EH (cell line): ENCODE results near the gene CEP57.
"Not testable (repeated sequence)": the region's sequence is repeated elsewhere in the genome, so short reads cannot be mapped to it uniquely, and the experiment has no call there.

Experiments used
- DNase-seq: peaks from one replicate; pipeline ENCODE4 v3.0.0-alpha.2; 2015; ENCODE audit warnings: low read depth

CEP57 gene

DNA sequence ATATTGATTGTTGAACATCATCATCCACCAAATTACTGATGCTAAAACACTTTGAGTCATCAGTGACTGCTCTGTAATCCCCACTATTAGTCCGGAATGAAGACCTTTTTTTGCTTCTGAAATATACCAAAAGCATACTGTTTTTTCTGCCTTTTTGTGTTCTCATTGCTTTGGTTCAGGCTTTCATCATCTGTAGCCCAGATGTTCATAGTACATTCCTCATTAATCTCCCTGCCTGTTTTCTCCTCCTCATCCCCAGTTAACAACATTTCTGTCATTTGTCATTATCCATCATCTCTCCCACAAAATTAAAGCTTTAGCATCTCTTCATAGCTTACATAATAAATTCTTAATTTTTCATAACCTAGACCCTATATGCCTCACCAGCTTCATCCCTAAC is 9.2 kb downstream of the CEP57 start:
- DNase-seq = no peak

DNA sequence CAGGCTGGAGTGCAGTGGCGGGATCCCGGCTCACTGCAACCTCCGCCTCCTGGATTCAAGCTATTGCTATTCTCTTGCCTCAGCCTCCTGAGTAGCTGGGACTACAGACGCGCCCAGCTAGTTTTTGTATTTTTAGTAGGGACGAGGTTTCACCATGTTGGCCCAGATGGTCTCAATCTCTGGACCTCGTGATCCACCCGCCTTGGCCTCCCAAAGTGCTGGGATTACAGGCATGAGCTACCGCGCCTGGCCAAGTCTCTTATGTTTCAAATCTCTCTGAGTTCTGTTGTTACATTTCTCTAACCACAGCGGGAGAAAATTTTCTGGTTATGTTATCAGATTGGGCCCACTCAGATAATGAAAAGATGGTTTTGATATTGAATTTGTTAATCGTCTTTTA is 10.1 kb downstream of the CEP57 start:
- DNase-seq = no peak

DNA sequence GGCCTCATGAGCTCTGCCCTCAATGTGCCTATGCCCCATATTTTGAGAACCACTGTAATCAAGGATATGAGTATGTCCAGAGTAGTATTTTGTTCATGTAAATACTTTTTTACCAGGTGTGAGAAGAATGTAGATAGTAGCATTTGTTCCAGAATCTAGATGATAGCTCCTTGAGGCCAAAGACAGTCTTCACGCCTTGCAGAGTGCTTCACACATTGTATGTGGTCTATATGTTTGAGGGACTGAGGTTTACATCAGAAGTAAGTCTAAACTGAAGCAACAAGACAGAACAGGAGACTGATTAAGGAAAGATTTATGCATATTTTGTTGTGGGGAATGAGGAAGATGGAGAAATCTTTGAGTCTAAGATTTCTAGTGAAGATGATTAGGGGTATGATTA is 12.5 kb downstream of the CEP57 start:
- DNase-seq = no peak

DNA sequence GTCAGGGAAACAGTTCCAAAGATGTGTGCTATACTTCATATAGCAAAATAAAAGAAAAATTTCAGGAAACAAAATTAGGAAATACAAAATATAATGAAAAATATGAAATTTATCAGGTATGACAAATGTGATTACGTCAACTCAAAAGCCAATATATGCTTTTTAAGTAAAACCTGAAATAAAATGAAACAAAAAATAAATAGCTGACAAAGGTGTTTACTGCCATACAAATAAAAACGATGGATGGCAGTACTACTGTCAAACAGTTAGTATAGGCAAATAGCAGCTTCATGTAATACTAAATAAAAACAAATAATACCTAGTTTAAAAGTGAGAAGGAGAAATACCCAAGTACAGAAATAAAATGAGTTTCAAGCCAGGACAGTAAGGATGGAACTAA is 13.7 kb downstream of the CEP57 start:
- no peak for DNase-seq

DNA sequence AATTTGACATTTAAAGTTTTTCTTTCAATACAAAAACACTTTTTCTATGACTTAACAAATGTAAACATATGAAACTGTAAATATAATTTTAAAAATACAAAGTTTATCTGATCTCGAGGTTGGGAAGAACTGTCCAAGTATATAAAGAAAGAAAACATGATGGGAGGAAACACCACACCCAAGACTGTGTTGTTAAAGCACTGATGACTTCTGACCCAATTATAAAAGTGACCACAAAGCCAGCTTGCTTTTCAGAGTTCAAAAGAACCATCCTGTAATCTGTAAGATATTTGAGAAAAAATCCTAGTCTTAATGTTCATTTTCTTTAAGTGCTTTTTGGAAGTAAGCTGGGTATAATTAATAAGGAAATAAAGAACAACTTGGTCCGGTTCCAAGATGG is 15.6 kb downstream of the CEP57 start:
- DNase-seq = no peak

DNA sequence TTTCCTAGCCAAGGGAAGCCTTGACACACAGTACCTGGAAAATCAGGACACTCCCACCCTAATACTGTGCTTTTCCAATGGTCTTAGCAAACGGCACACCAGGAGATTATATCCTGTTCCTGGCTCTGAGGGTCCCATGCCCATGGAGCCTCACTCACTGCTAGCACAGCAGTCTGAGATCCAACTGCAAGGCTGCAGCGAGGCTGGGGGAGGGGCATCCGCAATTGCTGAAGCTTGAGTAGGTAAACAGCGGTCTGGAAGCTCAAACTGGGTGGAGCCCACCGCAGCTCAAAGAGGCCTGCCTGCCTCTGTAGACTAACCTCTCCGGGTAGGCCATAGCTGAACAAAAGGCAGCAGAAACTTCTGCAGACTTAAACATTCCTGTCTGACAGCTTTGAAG is 16.2 kb downstream of the CEP57 start:
- DNase-seq = not testable (repeated sequence)

DNA sequence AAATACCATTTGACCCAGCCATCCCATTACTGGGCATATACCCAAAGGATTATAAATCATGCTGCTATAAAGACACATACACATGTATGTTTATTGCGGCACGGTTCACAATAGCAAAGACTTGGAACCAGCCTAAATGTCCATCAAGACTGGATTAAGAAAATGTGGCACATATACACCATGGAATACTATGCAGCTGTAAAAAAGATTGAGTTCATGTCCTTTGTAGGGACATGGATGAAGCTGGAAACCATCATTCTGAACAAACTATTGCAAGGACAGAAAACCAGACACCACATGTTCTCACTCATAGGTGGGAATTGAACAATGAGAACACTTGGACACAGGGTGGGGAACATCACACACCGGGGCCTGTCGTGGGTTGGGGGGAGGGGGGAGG is 20.8 kb downstream of the CEP57 start:
- DNase-seq = not testable (repeated sequence)

DNA sequence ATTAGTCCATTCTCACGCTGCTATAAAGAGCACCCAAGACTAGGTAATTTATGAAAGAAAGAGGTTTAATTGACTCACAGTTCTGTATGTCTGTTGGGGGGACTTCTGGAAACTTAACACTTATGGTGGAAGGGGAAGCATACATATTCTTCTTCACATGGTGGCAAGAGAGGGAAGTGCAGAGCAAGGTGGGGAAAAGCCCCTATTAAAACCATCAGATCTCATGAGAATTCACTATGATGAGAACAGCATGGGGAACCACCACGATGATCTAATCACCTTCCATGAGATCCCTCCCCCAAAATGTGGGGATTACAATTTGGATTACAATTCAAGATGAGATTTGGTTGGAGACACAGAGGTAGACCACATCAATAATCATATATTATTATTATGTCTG is 25.7 kb downstream of the CEP57 start:
- DNase-seq = no peak

DNA sequence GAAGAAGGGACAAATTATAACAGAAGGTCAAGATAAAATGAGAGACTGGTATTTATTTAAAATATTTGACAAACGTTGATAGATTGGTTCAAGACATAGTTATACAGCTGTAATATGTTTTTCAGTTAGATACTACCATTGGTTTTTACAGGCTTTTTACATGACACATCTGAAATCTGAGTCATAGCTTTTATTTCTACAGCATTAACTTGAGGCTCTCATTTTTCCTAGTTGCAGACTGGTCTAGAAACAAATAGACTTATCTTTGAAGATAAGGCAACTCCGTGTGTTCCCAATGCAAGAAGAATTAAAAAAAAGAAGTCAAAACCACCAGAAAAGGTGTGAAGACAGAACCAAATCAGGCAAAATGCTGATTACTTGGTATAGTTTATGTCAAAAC is 31.3 kb downstream of the CEP57 start:
- DNase-seq = peak; percentile 61

DNA sequence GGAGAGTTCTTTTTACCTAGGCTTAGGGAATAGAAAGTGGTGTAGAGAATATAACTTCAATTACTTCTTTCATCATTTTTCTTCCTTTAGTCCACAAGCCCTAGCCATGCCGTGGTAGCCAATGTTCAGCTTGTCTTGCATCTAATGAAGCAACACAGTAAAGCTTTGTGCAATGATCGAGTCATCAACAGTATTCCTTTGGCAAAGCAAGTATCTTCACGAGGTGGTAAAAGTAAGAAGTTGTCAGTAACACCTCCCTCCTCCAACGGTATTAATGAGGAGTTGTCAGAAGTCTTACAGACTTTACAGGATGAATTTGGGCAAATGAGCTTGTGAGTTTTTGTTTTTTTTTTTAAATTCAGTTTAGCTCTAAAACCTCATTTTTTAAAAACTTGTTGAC is 37.4 kb downstream of the CEP57 start:
- DNase-seq = peak; percentile 14

DNA sequence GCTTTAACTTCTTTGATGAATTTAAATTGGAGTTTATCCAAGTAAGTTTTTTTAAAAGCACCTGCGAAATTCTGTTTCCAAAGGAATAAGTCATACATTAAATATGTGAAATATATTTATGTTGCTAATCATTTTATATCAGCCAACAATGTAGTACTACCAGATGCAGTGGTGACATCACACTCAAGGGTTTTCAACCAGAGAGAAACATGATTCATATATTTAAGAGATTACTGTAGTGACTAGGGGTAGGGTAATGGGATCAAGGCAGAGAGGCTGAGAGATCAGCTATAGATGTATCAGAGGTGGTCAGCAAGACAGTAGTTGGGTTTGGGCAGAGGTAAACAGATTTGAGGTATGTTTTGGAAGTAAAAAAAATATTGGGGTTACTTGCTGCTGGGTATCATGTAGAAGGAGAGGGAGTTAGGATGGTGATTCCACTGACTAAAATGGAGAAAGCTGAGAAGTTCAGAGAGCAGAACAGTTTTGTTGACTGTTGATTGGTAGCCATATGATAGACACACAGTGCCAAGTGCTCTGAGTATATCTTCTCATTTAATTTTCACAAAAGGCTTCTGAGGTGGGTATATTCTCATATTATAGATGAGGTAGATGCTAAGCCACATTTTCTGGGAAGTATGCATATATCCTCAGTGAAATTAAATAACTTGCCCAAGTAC is 39.4 kb downstream of the CEP57 start:
- peak; percentile 19 for DNase-seq

DNA sequence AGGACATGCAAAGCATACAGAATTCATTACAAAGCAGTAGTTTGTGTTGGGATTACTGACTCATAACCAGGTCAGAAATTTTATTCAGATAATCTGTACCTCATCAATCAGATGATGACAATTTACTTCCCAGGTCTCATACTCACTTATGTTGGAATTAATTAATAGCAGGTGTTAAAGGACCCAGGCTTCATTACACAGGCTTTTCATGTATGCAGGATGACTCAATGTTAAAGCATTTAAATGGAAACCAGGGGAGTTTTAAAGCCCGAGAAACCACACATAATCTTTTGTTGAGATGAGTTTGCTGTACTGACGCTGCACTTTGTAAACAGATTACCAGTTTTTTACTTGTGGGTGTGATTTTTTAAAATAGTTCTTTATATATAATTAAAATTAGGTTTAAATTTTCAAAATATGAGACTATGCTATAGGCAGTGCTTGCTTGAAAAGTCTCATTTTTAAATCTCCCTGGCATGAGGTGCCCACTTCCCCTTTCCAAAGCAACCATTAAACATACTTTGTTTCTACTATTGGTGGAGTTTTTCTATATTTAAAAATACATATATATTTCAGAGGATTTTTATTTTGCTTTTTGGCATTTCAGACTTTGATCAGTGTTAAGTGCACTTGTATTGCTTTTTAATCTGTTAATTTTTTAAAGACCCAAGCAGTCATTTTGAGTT is 41.0 kb downstream of the CEP57 start:
- DNase-seq = peak; percentile 88

DNA sequence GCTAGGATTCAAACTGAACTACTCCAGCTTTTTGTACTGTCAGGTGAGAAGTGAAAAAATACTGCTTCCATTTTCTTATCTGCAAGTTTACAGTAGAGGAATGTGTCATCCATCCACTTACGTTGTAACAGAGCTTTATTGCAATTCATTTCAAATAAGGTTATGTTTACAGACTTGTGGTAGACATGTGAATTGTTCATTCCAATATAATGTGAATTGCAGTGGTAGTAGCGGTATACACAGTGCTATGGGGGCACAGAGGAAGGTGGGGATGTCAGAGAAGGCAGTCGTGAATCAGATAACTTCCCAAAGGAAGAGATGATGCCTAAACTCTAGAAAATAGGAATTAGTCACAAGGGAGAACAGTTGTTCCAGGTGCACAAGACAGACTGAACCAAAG is 42.5 kb downstream of the CEP57 start:
- peak; percentile 52 for DNase-seq

DNA sequence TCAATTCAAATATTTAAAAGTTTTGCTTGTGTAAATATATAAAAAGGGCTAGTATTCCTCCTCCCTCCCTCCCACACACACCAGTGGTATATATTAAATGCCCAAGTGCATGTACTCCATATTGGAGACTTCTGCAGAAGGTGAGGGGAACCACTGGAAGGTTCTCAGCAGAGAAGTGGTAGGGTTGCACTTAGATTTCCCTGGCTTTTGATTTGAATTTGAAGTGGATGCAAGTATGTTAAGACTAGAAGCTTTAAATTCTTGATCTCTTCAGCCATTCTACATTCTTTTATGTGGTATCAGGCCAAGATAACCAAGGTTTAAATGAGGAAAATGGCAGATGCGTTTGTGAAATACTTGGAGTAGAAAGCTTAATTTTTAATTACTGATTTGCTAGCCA is 43.1 kb downstream of the CEP57 start:
- no peak for DNase-seq

DNA sequence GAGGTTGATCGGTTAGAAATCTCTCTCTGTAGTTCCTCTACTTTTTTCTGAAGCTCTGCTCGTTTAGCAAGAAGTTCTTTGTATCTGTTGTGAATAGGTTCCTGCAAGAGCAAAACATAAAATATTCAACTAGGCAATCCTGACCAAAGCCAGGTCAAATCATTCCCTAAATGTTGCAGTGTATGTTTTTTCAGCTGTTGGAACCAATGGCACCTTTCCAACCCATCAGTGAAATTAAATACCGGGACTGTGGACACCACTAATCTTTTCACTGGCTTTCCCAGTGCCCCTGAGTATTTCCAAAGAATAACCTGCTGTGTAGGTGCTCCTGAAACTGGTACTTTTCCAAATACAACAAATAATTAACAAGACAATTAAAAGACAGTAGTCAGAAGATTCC is 45.1 kb downstream of the CEP57 start:
- no peak for DNase-seq

DNA sequence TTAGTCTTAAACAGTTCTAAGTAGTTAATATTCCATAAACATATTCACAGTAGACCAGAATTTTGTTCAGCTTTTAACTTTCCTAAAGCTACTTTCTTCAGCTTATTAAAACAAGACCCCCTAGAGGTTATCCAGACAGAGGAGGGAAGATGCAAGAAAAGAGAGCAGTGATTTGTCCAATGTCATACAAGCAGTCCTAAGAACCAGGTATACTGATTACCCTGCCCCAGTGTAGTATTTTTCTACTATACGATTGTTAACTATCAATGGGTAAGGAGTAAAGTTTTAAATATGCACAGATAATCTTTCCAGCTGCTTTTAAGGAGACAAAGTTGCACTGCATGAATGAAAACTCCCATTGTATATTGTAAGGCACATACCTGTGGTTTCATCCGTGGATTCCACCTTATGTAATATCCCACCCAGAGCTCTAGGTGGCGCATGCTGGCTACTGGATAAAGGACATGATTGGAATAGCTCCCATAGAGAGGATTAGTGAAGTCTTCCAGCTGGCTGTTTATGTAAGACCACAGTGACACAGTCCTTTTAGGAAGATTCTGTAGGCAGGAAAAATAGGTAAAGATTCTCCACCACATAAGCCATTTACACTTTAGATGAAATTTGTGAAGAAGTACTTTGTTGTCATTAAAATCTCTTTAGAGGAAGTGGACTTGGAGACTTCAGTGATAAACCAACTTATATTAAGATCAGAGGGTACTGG is 45.6 kb downstream of the CEP57 start:
- DNase-seq = peak; percentile 91

DNA sequence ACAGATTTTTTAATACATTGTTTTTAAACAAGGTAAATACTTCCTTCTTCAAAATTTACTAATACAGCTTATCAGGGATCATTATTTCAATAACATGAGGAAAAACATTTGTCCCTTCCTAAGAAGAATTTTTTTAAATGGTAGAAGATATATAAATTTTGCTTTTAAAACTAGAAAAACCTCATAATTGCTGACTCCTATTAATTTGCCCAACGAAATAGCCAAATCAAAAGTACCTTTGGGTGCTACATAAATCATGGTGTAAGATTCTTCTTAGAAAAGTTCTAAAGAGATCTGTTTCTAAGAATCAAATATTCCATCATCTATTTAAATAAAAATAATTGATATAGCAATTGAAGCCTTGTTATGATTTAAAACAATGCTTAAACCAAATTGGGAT is 54.9 kb downstream of the CEP57 start:
- no peak for DNase-seq

DNA sequence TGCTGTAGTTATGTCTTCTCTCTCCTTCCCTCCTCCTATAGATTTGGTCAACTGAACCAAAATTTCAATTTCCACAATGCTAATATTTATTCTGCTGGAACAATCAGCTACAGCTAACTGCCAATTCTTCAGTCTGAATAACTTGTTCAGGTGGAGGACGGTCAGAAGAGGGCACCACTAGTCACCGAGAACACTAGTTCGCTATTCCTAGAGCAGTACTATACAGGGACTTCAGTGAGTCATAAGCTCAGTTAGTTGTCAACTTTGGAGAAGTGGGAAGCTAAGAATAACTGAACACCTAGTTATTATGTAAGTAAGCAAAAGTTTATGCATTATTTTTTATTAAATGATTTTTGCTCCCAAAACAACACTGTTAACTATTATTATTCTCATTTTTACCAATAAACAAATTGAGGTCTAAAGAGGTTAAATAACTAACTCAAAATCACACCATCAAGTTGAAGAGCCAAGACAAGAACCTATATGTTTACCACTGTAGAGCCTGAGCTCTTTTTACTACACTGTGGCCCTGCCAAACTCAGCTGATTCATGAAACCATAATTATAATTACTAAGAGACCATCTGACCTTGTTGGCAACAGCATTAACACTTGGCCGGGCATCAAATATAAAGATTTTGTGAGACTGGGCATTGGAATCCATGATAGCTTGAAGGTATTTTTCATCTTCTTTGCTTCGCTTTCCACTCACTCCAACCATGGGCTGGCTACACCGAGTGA is 59.0 kb downstream of the CEP57 start:
- DNase-seq = peak; percentile 80

DNA sequence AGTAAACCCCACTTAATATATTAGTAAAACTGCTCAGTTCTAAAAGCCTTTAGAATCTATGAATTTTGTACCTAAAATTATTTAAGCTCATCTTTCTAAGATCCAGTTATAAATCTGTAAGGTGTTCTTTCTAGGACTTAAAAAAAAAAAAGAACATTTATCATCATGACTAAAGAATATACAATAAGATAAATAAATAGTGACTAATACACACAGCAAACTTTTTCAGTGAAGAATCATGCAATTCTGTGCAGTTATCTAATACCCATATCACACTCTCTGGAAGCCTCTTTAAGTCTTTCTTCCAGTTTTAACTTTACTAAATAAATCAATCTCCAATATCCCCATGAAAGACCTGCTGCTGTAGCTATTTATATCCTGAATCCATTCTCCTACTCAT is 59.8 kb downstream of the CEP57 start:
- no peak for DNase-seq

DNA sequence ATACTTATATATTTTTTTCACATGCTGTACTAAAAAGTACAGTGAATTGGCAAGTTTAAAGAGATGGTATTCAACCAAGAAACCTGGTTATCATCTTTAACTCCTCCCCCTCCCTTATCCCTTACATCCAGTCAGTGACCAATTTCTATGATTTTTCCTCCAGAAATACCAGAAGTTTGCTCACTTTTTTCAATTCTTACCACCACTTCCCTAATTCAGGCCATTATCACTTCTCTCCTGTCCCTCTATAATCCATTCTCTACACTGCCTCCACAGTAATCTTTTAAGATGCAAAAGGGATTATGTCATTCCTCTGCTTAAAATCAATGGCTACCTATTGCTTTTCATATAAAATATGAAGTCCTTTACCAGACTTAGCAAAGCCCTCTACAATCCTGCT is 62.8 kb downstream of the CEP57 start:
- DNase-seq = no peak

DNA sequence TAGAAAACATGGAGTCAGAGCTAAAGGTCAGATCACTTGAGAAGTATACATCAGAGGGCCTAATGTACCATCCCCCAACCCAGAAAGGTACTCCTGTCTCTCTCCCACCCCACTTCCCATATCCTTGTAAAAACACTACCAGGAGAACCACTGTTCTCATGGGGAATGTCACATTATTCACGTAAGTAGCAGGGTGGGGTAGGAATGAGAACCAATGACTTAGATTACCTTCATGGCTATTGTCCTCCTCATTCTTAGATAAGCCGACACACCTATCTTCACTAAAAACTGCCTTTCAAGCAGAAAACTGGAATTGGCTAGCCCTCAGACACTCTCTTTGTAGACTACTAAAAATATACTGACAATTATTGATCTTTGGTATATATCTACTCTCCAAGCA is 63.6 kb downstream of the CEP57 start:
- DNase-seq = no peak

DNA sequence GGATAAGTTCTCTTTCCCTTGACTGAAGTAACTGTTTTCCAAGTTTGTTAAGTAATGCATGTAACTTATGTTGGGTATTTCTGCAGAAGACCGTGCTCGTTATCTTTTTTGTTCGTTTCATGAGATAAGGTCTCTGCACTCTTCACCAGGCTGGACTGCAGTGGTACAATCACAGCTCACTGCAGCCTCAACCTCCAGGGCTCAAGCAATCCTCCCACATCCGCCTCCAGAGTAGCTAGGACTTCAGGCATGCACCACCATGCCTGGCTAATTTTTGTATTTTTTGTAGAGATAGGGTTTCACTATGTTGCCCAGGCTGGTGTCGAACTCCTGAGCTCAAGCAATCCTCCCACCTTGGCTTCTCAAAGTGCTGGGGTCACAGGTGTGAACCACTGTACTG is 64.1 kb downstream of the CEP57 start:
- not testable (repeated sequence) for DNase-seq

DNA sequence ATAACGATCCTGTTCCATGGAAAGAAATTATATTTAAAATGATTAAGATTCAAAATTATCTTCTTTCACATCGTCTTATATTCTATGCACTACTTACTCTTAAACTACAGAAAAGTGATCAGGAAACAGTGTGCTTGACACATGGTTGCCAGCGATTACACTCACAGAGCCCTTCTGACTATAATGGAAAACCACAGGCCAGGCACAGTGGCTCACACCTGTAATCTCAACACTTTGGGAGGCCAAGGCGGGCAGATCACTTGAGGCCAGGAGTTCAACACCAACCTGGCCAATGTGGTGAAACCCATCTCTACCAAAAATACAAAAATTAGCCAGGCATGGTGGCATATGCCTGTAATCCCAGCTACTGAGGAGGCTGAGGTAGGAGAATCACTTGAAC is 69.7 kb downstream of the CEP57 start:
- DNase-seq = not testable (repeated sequence)
